Ovary (tissue), 3 donors: Measurements from ENCODE around the gene P2RY6.

Source experiments
- CTCF ChIP-seq, 3 donors: fragments of 450-650 bp in 2 of 3; fragments of 200-600 bp in 1 of 3; IDR thresholded peaks; one replicate each; pipeline versions ENCODE4 v1.5.1 to v1.8.0; 2016 to 2022; ENCODE audit warnings: antibody characterized with exemption in 3 of 3, mild to moderate bottlenecking in 1 of 3
- EP300 ChIP-seq: sonication (generic); formaldehyde crosslinking; IDR thresholded peaks from one replicate; pipeline ENCODE4 v1.6.1; 2017; ENCODE audit warnings: antibody characterized with exemption
- POLR2A ChIP-seq: fragments of 450-650 bp; IDR thresholded peaks from one replicate; pipeline ENCODE4 v1.6.1; 2017; ENCODE audit warnings: antibody characterized with exemption, mild to moderate bottlenecking, moderate library complexity
- donor health status: DM: no; HTN: no; CAD: no.

GRCh38 chr11:73241300-73241699 lies 30.8 kb upstream of the P2RY6 start:
- TF ChIP-seq CTCF (IDR thresholded peaks at IDR 0.05) = no peak
- TF ChIP-seq POLR2A = no peak
- TF ChIP-seq EP300 = no peak
